ENCODE measurements around the gene DNAJB4.
A peak's percentile ranks its signal among the peaks of the same experiment; 100 is the strongest.

DNAJB4 gene

GRCh38 chr1:78038071-78038470 is 33.3 kb downstream of the DNAJB4 start:
- no peak for DNase-seq (ENCODE audit: low read depth in 3 of 3)

DNA sequence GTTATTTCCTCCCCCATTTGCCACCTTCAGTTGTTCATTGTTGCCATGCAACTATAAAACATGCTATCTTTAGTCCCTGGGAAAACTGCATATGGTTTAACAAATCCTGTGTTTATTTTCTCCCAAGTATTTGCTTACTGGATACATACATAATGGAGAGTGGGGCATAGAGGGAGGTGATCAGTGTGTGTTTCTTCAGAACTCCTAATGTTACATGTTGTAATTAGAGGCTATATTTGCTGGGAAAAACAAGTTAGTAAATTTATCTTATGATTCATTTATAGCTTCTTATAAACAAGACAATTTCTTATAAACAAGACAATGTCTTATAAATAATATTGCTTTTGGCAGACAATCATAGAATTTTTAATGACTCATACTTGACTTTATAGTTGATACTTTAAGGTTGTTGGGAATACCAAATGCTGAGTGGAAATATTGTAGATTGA is 33.8 kb downstream of the DNAJB4 start:
- DNase-seq (ENCODE audit: low read depth in 3 of 3): no peak

DNA sequence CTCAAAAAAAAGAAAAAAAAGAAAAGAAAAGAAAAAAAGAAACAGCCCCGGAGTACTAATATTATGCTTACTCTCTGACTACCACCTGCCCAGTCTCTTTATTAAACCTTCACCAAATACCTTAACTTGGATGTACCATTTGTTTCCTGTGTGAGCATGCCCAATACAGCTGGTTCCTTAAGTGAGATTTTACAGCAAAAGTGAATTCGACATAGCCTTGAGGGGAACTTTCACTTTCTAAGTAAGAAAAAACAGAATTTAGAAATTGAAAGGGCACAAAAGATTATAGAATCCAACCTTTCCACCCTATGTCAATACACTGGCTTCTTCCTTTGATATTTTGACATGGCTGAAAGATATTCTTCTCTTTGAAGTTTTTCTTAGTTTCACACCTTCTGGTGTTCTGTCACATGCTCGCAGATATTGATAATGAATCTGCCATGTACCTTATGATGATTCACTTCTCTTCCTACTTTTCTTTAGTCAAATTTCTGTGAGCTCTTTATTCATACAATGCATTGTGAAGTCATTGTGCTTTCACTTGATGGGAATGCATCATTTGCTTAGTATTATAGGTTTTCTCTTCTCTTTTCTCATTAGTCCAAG is 35.8 kb downstream of the DNAJB4 start:
- no peak for DNase-seq (ENCODE audit: low read depth in 3 of 3)

DNA sequence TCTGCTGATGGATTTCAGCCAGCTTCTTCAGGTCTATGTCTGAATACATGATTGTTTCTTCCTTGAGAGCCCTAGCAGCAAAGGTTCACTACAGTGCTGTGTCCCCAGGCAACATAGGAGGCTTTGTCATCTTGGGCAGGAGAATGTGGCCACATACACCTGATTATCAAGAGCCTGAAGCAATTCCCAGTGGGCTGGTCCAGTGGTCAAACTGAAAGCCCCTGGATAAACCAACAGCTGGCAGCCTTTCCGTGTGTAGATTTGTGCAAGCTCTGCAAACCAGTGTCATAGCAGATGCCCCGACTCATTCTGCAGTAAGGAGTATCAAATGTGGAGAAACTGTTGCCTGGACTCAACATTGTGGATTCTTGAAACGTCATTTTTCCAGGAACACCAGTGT is 38.7 kb downstream of the DNAJB4 start:
- no peak for DNase-seq (ENCODE audit: low read depth in 3 of 3)

- no peak for DNase-seq (ENCODE audit: low read depth in 3 of 3)
These were observed 40.2 kb downstream of the DNAJB4 start for GRCh38 chr1:78044796-78045562.

GRCh38 chr1:78045563-78045925 is 40.8 kb downstream of the DNAJB4 start:
- no peak for DNase-seq (ENCODE audit: low read depth in 3 of 3)

DNA sequence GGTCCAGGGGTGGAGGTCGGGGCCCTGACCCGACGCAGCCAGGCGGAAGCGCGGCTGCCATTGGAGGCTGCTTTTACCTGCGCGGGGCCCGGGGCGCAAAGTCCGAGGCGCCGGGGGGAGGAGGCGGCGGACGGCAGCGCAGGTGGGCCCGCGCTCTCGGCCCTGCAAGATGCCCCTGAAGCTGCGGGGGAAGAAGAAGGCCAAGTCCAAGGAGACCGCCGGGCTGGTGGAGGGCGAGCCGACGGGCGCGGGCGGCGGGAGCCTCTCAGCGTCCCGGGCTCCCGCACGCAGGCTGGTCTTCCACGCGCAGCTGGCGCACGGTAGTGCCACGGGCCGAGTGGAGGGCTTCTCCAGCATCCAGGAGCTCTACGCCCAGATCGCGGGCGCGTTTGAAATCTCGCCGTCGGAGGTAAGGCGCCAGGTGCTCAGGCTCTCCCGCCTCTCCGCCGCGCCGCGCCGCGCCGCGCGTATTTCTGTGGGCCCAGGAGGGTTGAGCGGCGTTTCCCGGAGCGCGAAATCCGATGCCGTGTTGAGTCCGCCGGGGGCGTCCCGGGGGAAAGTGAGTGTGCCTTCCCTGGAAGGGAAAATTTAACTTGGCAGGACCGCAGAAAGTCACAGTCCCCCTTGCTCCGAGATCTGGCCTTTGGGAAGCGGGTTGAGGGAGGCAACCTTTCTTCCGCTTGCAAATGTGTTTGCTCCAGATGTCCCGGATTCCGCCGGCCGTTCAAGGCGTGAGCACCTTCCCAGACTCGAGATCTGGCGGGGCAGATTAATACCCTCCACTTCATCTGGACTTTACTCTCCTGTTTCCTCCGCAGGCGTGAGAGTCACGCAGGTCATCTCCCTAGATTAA is 41.4 kb downstream of the DNAJB4 start, which contains the start of gene GIPC2:
GIPC2 (plus strand) TSS at position 41 of the 853 bp plus-strand sequence; CDS start at position 170, 129 bp downstream.
- DNase-seq (ENCODE audit: low read depth in 3 of 3): peak; percentile 12 to 20 (median 13)

- no peak for DNase-seq (ENCODE audit: low read depth in 3 of 3)
These were observed 42.4 kb downstream of the DNAJB4 start for GRCh38 chr1:78047106-78047505.

DNA sequence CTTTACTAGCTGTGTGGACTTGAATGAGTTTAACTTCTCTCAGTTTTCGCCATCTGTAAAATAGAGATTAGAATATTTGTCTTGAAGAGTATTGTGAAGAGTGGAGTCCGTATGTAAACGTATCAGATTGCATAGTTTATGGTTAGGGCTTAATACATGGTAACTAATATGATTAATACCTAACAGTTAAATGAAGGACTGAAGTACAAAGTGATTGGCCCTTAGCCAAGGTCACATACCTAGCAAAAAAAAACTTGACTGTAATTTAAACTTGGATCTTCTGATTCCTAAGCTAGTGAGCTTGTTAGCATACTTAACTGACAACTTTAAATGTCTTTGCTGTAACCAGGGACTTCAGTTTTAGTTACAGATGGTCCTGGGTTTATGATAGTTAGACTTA is 42.9 kb downstream of the DNAJB4 start:
- no peak for DNase-seq (ENCODE audit: low read depth in 3 of 3)

- no peak for DNase-seq (ENCODE audit: low read depth in 3 of 3)
These were observed 43.7 kb downstream of the DNAJB4 start for GRCh38 chr1:78048446-78048845.

GRCh38 chr1:78049396-78049795 is 44.7 kb downstream of the DNAJB4 start:
- no peak for DNase-seq (ENCODE audit: low read depth in 3 of 3)

- DNase-seq (ENCODE audit: low read depth in 3 of 3): no peak
These were observed 46.3 kb downstream of the DNAJB4 start for GRCh38 chr1:78051005-78051404.

DNA sequence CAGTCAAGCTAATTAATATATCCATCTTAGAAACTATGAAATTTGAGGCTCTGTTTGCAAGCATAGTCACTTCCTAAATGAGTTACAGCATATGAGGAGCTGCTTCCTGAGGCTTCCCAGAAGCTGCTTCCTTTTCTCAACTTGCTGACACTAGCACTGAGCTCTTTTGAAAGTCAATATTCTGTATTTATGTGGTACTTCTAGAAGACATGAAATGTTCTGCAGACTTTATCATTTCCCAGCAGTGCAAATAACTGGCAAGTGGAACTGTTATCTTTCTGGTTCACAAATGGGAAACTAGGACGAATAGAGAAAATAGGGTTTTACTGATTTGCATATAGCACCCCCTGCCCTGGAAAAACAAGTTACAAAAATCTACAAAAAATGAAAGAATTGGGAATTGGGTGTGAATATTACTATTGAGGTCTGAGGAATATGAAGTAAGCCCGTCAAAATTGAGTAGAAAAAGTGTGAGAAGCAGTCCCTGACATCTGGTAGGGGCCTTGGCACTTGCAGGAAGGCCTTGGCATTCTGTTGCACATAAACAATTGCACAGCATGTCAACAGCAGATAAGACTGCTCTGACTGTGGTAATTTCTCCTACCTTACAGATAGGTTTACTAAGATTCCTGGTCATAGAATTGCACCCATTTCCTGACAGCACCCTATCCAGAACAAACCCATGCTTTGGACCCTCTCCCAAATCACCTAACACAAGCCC is 48.1 kb downstream of the DNAJB4 start:
- DNase-seq (ENCODE audit: low read depth in 3 of 3): no peak

DNA sequence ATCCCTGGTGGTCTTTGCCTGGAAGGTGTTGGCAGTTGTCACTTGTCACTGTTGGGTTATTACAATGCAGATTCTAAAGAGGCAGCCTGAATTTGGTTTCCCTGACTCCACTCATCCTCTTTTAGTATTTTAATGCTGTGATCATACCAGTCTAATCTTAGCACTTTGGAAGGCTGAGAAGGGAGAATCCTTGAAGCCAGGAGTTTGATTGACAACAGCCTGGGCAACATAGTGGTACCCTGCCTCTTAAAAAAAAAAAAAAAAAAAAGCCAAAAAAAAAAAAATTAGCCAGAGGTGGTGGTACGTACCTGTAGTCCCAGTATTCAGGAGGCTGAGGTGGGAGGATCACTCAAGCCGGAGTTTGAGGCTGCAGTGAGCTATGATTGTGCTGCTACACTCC is 48.8 kb downstream of the DNAJB4 start:
- DNase-seq (ENCODE audit: low read depth in 3 of 3): no peak

DNA sequence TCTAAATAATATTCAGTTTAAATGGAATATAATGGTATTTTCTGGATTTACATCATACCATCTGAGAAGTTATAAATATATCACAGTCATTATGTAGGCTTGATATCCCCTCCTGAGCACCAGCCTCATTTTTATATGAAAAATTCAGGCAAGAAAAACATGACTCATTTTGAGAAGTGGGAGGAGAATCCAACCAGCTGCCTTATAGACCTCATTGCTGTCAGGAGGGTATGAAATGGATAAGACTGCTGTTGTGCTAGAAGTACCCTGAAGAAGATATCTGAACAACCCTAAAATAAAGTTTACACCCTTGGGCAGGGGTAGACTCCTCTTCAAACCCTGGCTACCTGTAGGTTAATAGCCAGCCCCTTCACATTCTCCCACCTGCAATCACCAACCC is 49.8 kb downstream of the DNAJB4 start:
- DNase-seq (ENCODE audit: low read depth in 3 of 3): no peak

- no peak for DNase-seq (ENCODE audit: low read depth in 3 of 3)
These were observed 50.2 kb downstream of the DNAJB4 start for GRCh38 chr1:78054972-78055371.

- no peak for DNase-seq (ENCODE audit: low read depth in 3 of 3)
These were observed 50.9 kb downstream of the DNAJB4 start for GRCh38 chr1:78055565-78056132.

GRCh38 chr1:78058670-78059069 is 53.9 kb downstream of the DNAJB4 start:
- no peak for DNase-seq (ENCODE audit: low read depth in 3 of 3)

DNA sequence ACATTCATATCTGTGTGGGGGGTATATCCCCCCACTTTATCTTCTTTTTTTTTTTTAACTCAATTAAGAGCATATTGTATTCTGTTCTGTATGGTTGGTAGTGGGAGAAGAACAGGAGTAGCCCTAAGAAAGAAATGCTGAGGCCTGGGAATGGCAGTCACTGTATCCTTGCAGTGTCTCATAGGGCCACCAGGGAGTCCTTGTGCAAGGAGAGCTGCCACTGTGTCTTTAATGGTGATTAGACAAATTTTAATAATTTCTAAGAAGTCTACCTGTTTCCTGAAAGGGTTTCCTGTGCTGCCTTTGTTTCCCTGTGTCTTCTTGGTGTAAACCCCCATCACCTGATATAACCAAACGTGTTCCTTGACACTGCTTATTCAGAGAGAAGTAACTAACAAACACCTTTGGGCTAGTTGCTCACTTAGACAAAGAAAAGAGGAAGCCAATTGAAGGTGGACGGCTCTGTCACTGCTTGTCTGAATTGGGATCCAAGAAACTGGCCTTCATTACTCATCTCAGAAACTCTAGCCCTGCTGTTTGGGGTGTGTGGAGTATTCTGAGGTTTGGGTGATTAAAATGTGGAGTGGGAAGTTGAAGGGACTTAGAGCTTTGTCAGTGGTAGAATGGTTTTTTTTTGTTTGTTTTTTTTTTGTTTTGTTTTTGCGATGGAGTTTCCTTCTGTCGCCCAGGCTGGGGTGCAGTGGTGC is 56.3 kb downstream of the DNAJB4 start:
- no peak for DNase-seq (ENCODE audit: low read depth in 3 of 3)

DNA sequence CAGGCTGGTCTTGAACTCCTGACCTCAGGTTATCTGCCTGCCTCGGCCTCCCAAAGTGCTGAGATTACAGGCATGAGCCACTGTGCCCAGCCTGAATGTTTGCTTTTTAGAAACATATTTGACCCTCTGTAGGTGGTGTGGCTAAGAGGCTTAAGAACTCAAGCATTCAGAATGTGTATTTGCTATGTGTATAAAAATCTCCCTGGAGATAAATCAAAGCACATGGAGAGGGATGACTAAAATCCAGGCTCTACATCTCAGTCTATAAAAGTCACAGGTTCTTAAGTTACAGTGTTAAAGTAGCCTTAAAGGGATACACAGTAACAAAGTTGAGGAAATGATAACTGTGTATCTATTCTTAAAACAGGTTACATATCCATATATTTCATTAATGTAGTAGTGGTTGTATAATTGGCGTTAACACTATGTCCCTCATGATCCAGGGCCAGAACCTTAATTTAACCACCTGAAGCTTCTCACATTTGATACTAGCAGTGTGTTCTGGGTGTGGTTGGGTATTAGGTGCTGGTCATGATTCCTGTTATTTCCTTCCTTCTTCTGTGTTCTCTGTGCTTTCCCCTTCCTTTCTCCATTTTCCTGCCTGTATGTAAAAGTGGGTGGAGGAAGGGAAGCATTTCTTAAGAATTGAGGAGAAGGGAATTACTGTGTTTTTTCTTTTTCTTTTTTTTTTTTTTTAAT is 57.2 kb downstream of the DNAJB4 start:
- no peak for DNase-seq (ENCODE audit: low read depth in 3 of 3)
